ENCODE data around the gene PCED1B. TPM values are rescaled to one million over a fixed set of nuclear protein-coding genes. Genes with fewer than 3 reads are reported as not detected.

Gene PCED1B
- total RNA-seq, 2 donors from 2014 or later: 2.3 to 14.2 TPM

DNA sequence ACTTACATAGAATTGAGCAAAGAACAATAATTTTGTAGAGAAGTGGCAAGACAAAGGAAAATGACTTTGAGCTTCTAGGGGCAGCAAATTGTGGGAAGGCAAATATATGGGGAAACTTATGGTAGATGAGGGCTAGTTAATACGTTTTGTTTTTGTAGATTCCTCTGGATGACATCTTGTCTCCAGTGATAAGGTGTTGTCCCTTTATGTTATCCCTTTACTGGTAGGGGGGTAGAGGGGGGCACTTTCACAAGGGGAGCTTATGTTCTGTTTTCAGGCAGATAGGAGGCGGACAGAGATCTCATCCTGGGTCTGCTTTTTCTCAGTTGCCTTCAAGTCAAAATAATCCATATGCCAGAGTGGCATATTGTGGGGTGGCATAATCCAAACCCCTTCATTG is 106.8 kb downstream of the PCED1B start:
- H3K9me3 ChIP-seq: no peaks in the 10 kb centered on the region
- H3K27me3 ChIP-seq: no peaks in the 10 kb centered on the region
- H3K36me3 ChIP-seq (replicated peaks in 1 of 2; ENCODE audit: insufficient read depth in 1 of 2, low read depth in 2 of 2): no peaks in the 10 kb centered on the region
- H3K4me1 ChIP-seq: peaks cover 44% of the 10 kb centered on the region
- H3K27ac ChIP-seq: peak overlapping the region in 1 of 4 donors; percentile 9
- TF ChIP-seq, protein P1, sequence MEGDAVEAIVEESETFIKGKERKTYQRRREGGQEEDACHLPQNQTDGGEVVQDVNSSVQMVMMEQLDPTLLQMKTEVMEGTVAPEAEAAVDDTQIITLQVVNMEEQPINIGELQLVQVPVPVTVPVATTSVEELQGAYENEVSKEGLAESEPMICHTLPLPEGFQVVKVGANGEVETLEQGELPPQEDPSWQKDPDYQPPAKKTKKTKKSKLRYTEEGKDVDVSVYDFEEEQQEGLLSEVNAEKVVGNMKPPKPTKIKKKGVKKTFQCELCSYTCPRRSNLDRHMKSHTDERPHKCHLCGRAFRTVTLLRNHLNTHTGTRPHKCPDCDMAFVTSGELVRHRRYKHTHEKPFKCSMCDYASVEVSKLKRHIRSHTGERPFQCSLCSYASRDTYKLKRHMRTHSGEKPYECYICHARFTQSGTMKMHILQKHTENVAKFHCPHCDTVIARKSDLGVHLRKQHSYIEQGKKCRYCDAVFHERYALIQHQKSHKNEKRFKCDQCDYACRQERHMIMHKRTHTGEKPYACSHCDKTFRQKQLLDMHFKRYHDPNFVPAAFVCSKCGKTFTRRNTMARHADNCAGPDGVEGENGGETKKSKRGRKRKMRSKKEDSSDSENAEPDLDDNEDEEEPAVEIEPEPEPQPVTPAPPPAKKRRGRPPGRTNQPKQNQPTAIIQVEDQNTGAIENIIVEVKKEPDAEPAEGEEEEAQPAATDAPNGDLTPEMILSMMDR (IDR thresholded peaks at IDR 0.05): no peak
- no peak for TF ChIP-seq POLR2A (IDR thresholded peaks at IDR 0.05)
- no peak overlapping the region for H3K4me3 ChIP-seq
- DNase-seq: no peak
- 84 to 87% methylated on average over 2 of the region's 2 CpGs for WGBS, 2 donors
- no peak for ATAC-seq
- intact Hi-C loops (cut with DNase I): no loop called here

DNA sequence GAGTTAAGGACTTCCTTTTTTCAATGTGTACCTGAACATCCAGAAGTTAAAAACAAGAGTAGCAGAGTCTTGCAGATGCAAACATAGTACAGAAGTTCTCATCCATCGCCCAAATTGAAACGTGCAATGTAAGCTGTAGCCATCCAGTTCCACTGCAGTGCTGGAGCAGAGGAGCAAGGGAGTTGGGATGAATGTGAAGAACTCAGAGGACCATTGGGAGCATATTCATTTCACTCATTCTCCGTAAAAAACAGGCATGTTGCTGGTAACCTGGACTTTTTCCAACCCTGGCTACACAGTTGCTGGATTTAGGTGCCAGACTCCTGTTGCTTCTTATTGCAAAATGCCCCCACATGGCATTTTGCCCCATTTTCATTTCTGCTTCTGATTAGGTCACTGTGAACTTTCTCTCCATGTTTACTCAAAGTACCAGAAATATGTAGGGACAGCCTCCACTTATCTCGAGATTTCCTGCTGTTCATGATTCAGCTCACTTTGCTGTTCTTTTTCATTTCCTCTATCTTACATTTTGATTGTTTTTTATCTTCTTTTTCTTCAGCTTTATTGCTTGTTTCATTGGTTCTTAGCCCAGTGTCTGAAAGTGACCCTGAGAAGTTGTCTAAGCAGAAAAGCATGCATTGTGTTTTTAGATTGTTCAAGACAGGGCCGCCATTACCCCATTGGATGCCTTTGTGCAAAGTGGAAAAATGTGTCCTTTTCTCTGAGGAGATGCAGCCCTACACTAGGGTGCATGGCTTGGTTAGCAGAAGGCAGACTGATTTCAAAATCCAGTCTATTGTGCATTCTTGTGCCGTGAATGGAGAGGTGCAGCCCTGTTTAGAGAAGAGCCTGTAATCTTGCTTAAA is 109.4 kb downstream of the PCED1B start:
- intact Hi-C loops (cut with DNase I): no loop called here
- ATAC-seq (peak; percentile 41), DNase-seq (peak in 3 of 4 donors; percentile 63 to 84 (median 65))
- H3K36me3 ChIP-seq (replicated peaks in 1 of 2; ENCODE audit: insufficient read depth in 1 of 2, low read depth in 2 of 2): no peaks in the 10 kb centered on the region
- H3K4me1 ChIP-seq: peaks cover 35% of the 10 kb centered on the region
- TF ChIP-seq, protein P1 (IDR thresholded peaks at IDR 0.05): no peak
- TF ChIP-seq POLR2A (IDR thresholded peaks at IDR 0.05): no peak
- H3K4me3 ChIP-seq: no peak overlapping the region
- H3K27ac ChIP-seq: peak overlapping the region in 2 of 4 donors; percentile 33 to 66
- WGBS, 2 donors: 39 to 42% methylated on average over 6 of the region's 6 CpGs
- H3K27me3 ChIP-seq: no peaks in the 10 kb centered on the region
- no peaks in the 10 kb centered on the region for H3K9me3 ChIP-seq

DNA sequence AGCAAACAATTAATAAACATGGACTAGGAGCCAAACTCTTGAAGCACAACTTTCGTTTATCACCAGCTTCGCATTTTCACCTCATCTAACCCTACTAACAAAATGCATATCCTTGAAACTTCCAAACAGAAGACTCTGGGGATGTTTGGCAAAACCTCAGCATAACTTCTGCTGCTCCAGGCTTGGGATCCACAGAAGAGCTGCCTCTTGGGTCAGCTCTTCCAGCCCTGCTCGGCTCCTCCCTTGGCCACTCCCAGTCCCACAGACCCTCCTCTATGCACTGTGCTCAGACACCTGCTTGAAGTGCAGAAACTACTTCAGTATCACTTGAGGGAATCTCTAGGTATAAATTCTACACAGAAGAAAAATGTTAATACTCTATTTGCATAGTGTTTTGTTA is 110.3 kb downstream of the PCED1B start:
- DNase-seq (no peak), ATAC-seq (no peak)

DNA sequence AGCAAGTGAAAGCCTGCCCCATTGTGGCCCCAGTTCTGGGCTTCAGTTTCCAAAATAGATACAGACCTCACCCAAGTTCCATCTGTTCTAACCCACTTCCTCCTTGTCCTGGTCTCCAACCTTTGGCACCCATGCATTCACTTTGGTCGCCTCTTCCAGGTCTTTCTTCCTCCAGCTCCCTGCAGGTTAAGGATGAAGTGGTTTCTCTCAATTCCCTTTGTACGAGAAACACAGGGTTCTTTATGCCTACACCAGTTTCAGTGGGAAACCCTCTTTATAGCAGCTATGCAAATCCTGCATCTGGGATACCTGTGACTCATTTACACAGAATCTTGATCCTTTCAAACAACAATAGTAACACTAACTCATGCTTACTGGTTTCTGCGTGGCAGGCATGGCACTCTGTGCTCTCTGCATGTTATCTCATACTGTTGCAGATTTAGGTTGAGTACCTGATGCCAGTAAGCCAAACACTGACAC is 110.9 kb downstream of the PCED1B start:
- Histone ChIP-seq H3K27ac (no peak overlapping the region), H3K27me3 (no peaks in the 10 kb centered on the region), H3K4me3 (no peak overlapping the region), H3K4me1 (peaks cover 26% of the 10 kb centered on the region), H3K36me3 (replicated peaks in 1 of 2; ENCODE audit: insufficient read depth in 1 of 2, low read depth in 2 of 2) (no peaks in the 10 kb centered on the region), H3K9me3 (no peaks in the 10 kb centered on the region)
- intact Hi-C loops (cut with DNase I): no loop called here
- 74 to 83% methylated on average over 3 of the region's 3 CpGs for WGBS, 2 donors
- DNase-seq (no peak), ATAC-seq (no peak)
- TF ChIP-seq, protein P1 (IDR thresholded peaks at IDR 0.05): no peak
- TF ChIP-seq POLR2A (IDR thresholded peaks at IDR 0.05): no peak

More for the DNA sequence above, 110.3 kb downstream of the PCED1B start:
- peaks cover 32% of the 10 kb centered on the region for H3K4me1 ChIP-seq
- H3K27me3 ChIP-seq: no peaks in the 10 kb centered on the region
- no peaks in the 10 kb centered on the region for H3K36me3 ChIP-seq (replicated peaks in 1 of 2; ENCODE audit: insufficient read depth in 1 of 2, low read depth in 2 of 2)
- TF ChIP-seq, protein P1 (IDR thresholded peaks at IDR 0.05): no peak
- TF ChIP-seq POLR2A (IDR thresholded peaks at IDR 0.05): no peak
- no peak overlapping the region for H3K4me3 ChIP-seq
- peak overlapping the region in 2 of 4 donors; percentile 33 to 66 for H3K27ac ChIP-seq
- H3K9me3 ChIP-seq: no peaks in the 10 kb centered on the region
- WGBS, 2 donors: 67 to 68% methylated on average over 3 of the region's 3 CpGs
- intact Hi-C loops (cut with DNase I): no loop called here
